PC-9 (cell line): ENCODE results near the gene CBX8. TPM values are rescaled to one million over a fixed set of nuclear protein-coding genes. Genes with fewer than 3 reads are reported as not detected.
A peak's percentile ranks its signal among the peaks of the same experiment; 100 is the strongest.

ENCODE experiments used
- BruUV-seq: library from RNA; stranded (reverse); fragments of 400-500 nt; replicated peaks from 2 replicates; lab custom pipeline; 2021; lab: Mats Ljungman, UMichigan
- CTCF ChIA-PET: fragments of 300-600 bp; sonication (Branson Sonifier 250); formaldehyde crosslinking; loops from one replicate; lab custom pipeline; 2022; ENCODE audit warnings: antibody characterized with exemption; lab: Charles Lee
- POLR2A ChIA-PET: fragments of 300-600 bp; sonication (Branson Sonifier 250); formaldehyde crosslinking; loops from one replicate; lab custom pipeline; 2022; ENCODE audit warnings: antibody characterized with exemption; ENCODE audit not compliant: unreplicated experiment; lab: Charles Lee
- DNase-seq, 2 experiments: peaks; one replicate each; pipeline versions ENCODE4 v3.0.0 to v3.0.0-alpha.2; 2015 to 2022; ENCODE audit warnings: mixed read lengths in 1 of 2
- H2AFZ ChIP-seq: fragments of 200-600 bp; sonication (generic); 2 replicates; pipeline ENCODE4 v1.8.1; 2017; ENCODE audit warnings: antibody characterized with exemption
- H3F3A ChIP-seq: fragments of 200-600 bp; sonication (generic); 2 replicates; pipeline ENCODE4 v1.8.1; 2017; ENCODE audit warnings: antibody characterized with exemption, mild to moderate bottlenecking, low read depth; ENCODE audit not compliant: insufficient read depth
- H3K27ac ChIP-seq: fragments of 200-600 bp; sonication (generic); 2 replicates; pipeline ENCODE4 v1.6.1; 2016; ENCODE audit warnings: mixed run types
- H3K27me3 ChIP-seq: fragments of 200-600 bp; sonication (generic); 2 replicates; pipeline ENCODE4 v1.6.1; 2016; ENCODE audit warnings: low read depth, mixed run types; ENCODE audit not compliant: insufficient read depth
- H3K36me3 ChIP-seq: fragments of 200-600 bp; sonication (generic); 2 replicates; pipeline ENCODE4 v1.6.1; 2016; ENCODE audit warnings: low read depth, mixed run types
- H3K4me1 ChIP-seq: fragments of 200-600 bp; sonication (generic); replicated peaks from 2 replicates; pipeline ENCODE4 v1.6.1; 2016; ENCODE audit warnings: mixed run types; ENCODE audit not compliant: insufficient read depth
- H3K4me2 ChIP-seq: fragments of 200-600 bp; sonication (generic); 2 replicates; pipeline ENCODE4 v1.6.1; 2017; ENCODE audit warnings: mixed run types
- H3K4me3 ChIP-seq: fragments of 200-600 bp; sonication (generic); 2 replicates; pipeline ENCODE4 v1.6.1; 2016; ENCODE audit warnings: mixed run types
- H3K79me2 ChIP-seq: fragments of 200-600 bp; sonication (generic); 2 replicates; pipeline ENCODE4 v1.6.1; 2017; ENCODE audit warnings: low read depth, mixed run types
- H3K9me2 ChIP-seq: fragments of 200-600 bp; sonication (generic); 2 replicates; pipeline ENCODE4 v1.8.1; 2017; ENCODE audit warnings: mild to moderate bottlenecking; ENCODE audit not compliant: insufficient read depth
- H3K9me3 ChIP-seq: fragments of 200-600 bp; sonication (generic); 2 replicates; pipeline ENCODE4 v1.8.1; 2016; ENCODE audit warnings: low read depth; ENCODE audit not compliant: insufficient read depth
- H4K20me1 ChIP-seq: fragments of 200-600 bp; sonication (generic); 2 replicates; pipeline ENCODE4 v1.8.1; 2017; ENCODE audit not compliant: insufficient read depth
- EZH2 ChIP-seq: fragments of 200-600 bp; sonication (generic); IDR thresholded peaks from 2 replicates; pipeline ENCODE4 v1.8.0; 2017; ENCODE audit warnings: antibody characterized with exemption, low read depth
- intact Hi-C: fragments of 100-400 bp; cut with micrococcal nuclease; formaldehyde crosslinking; loops from one replicate; pipeline ENCODE4 v1.10.0; 2022; ENCODE audit not compliant: unreplicated experiment
- total RNA-seq: library from RNA; stranded (reverse); gene quantifications from 2 replicates; pipeline ENCODE4 v1.2.3, GENCODE V29; 2021
- TF ChIP-seq, protein P1 (sequence below): fragments of 200-600 bp; sonication (generic); conservative IDR thresholded peaks from 2 replicates; pipeline ENCODE4 v1.6.1; 2017; ENCODE audit warnings: mixed run types, antibody characterized with exemption, mild to moderate bottlenecking, moderate library complexity

CBX8 gene
- total RNA-seq, 1 experiment from 2014 or later: 14.2 TPM

DNA sequence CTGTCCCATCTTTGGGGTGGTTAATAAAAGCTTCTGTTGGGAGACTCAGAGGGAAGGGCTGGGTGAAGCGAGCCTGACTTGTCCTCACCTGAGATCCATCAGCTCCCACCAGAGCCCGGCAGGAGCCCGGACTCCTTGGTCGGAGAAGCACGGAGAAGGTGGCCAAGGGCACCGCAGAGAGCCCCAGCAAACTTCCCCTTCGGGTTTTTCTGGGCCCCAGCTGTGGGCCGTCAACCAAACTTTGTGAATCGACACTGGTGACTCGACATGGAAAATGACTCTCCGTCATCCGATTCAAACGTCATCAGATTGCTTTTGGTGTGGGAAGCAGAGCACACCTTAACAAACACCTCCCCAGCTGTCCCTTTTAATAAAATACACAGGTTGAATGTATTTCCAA is 44.7 kb downstream of the CBX8 start:
- Histone ChIP-seq H2AFZ (no peak overlapping the region), H3K36me3 (no peaks in the 10 kb centered on the region), H3K9me2 (no peaks in the 10 kb centered on the region), H3K79me2 (no peaks in the 10 kb centered on the region), H3F3A (peaks cover 38% of the 10 kb centered on the region), H3K4me1 (peaks cover 17% of the 10 kb centered on the region; the same call in 1 of the 2 replicates), H3K4me2 (no peak overlapping the region), H3K9me3 (no peaks in the 10 kb centered on the region), H3K27me3 (no peaks in the 10 kb centered on the region), H3K27ac (no peak overlapping the region; the same call in 1 of the 2 replicates), H4K20me1 (no peaks in the 10 kb centered on the region), H3K4me3 (no peak overlapping the region)
- no TSS peak for BruUV-seq
- CTCF ChIA-PET: no interaction called here
- TF ChIP-seq, protein P1, sequence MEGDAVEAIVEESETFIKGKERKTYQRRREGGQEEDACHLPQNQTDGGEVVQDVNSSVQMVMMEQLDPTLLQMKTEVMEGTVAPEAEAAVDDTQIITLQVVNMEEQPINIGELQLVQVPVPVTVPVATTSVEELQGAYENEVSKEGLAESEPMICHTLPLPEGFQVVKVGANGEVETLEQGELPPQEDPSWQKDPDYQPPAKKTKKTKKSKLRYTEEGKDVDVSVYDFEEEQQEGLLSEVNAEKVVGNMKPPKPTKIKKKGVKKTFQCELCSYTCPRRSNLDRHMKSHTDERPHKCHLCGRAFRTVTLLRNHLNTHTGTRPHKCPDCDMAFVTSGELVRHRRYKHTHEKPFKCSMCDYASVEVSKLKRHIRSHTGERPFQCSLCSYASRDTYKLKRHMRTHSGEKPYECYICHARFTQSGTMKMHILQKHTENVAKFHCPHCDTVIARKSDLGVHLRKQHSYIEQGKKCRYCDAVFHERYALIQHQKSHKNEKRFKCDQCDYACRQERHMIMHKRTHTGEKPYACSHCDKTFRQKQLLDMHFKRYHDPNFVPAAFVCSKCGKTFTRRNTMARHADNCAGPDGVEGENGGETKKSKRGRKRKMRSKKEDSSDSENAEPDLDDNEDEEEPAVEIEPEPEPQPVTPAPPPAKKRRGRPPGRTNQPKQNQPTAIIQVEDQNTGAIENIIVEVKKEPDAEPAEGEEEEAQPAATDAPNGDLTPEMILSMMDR: no peak
- no peak for TF ChIP-seq EZH2
- DNase-seq: no peak
- intact Hi-C loops: no loop called here
- POLR2A ChIA-PET: no interaction called here

DNA sequence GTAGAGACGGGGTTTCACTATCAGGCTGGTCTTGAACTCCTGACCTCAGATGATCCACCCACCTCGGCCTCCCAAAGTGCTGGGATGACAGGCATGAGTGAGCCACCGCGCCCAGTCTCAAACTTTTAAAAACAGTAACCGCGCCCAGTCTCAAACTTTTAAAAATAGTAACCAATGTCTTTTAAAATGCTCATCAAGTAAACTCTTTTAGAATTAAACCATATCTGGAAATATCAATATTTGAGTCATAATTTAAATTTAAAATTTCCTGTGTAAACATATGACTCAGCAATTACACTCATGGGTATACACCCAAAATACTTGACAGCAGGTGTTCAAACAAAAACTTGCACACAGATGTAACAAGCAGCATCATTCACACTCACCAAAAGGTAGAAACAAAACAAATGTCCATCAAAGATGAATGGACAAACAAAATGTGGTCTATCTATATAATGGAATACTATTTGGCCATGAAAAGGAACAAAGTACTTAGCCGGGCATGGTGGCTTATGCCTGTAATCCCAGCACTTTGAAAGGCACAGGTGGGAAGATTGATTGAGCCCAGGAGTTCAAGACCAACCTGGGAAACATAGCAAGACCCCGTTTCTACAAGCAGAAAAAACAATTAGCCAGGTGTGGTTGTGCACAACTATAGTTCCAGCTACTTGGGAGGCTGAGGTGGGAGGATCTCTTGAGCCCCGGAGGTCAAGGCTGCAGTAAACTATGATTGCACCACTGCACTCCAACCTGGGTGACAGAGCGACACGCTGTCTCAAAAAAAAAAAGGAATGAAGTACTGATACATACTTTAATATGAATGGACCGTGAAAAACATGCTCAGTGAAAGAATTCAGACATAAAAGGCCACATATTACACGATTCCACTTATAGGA is 46.0 kb downstream of the CBX8 start:
- H3K4me3 ChIP-seq: no peak overlapping the region
- peaks cover 29% of the 10 kb centered on the region for H3K4me1 ChIP-seq
- H3K4me2 ChIP-seq: no peak overlapping the region
- ChIA-PET CTCF (interaction anchor here (0.7 kb wide), 1 partner anchor 28 kb away, joined by 3 read pairs; no protein-coding TSS in a partner anchor), POLR2A (no interaction called here)
- H2AFZ ChIP-seq: no peak overlapping the region
- no peaks in the 10 kb centered on the region for H3K9me2 ChIP-seq
- DNase-seq: peak in 1 of 2 experiments; percentile 67
- H4K20me1 ChIP-seq: no peaks in the 10 kb centered on the region
- TF ChIP-seq, protein P1: no peak
- no peak for TF ChIP-seq EZH2
- peak overlapping the region; percentile 54 for H3K27ac ChIP-seq
- no peaks in the 10 kb centered on the region; the same call in 1 of the 2 replicates for H3K79me2 ChIP-seq
- no peaks in the 10 kb centered on the region for H3K27me3 ChIP-seq
- H3K36me3 ChIP-seq: no peaks in the 10 kb centered on the region
- H3K9me3 ChIP-seq: no peaks in the 10 kb centered on the region
- no TSS peak for BruUV-seq
- intact Hi-C loops: loop anchor here (2.0 kb wide), 1 partner anchor 18 kb away; no protein-coding TSS in a partner anchor
- H3F3A ChIP-seq: peaks cover 46% of the 10 kb centered on the region

DNA sequence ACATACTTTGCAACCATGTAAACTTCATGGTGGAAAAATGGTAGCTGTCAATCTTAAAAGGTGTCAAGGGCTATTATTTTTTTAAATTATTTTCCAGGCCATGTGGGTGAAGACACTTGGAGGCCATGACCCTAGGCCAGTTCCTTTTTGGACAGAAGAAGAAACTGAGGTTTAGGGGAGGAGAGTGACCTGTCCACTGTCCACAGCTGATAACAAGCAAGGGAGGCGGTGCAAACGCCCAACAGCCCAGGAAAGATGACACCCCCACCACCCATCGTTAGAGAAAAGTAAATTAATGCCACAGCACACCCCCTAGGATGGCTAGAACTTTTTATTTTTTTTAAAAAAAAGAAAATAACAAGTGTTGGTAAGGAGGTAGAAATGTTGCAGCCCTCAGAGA is 46.9 kb downstream of the CBX8 start:
- Histone ChIP-seq H3K4me3 (no peak overlapping the region), H3K9me3 (no peaks in the 10 kb centered on the region), H3K9me2 (no peaks in the 10 kb centered on the region), H2AFZ (no peak overlapping the region), H3K79me2 (no peaks in the 10 kb centered on the region; the same call in 1 of the 2 replicates), H3K27me3 (no peaks in the 10 kb centered on the region), H3K36me3 (no peaks in the 10 kb centered on the region), H4K20me1 (no peaks in the 10 kb centered on the region), H3K27ac (peak overlapping the region; percentile 18; the same call in 1 of the 2 replicates), H3K4me1 (peaks cover 32% of the 10 kb centered on the region), H3K4me2 (no peak overlapping the region), H3F3A (peaks cover 52% of the 10 kb centered on the region)
- POLR2A ChIA-PET: no interaction called here
- BruUV-seq: no TSS peak
- CTCF ChIA-PET: no interaction called here
- TF ChIP-seq, protein P1: no peak
- no peak for TF ChIP-seq EZH2
- DNase-seq: no peak
- intact Hi-C loops: loop anchor here (2.0 kb wide), 1 partner anchor 19 kb away; no protein-coding TSS in a partner anchor
